Neuronal stem cell (in vitro differentiated cells): ENCODE results near the gene OSTC.

Source experiments
- DNase-seq: peaks from one replicate; pipeline ENCODE4 v3.0.0-alpha.2; 2013; ENCODE audit warnings: low spot score
- H2AFZ ChIP-seq: one replicate; pipeline ENCODE4 v1.6.1; 2013; ENCODE audit warnings: mild to moderate bottlenecking, low read length, inconsistent platforms
- H2AK5ac ChIP-seq: 2 replicates; pipeline ENCODE4 v1.6.1; 2013; ENCODE audit warnings: low read depth, mild to moderate bottlenecking, inconsistent platforms, low read length, moderate library complexity, mixed read lengths
- H2BK120ac ChIP-seq: 2 replicates; pipeline ENCODE4 v1.6.1; 2013; ENCODE audit warnings: low read depth, mild to moderate bottlenecking, inconsistent platforms, low read length, moderate library complexity, mixed read lengths
- H2BK12ac ChIP-seq: one replicate; pipeline ENCODE4 v1.6.1; 2013; ENCODE audit warnings: low read length, inconsistent platforms
- H2BK15ac ChIP-seq: 2 replicates; pipeline ENCODE4 v1.6.1; 2013; ENCODE audit warnings: mild to moderate bottlenecking, low read length, inconsistent platforms, mixed read lengths
- H2BK5ac ChIP-seq: one replicate; pipeline ENCODE4 v1.6.1; 2013; ENCODE audit warnings: inconsistent platforms, mild to moderate bottlenecking, low read length, moderate library complexity
- H3K14ac ChIP-seq: one replicate; pipeline ENCODE4 v1.6.1; 2013; ENCODE audit warnings: low read length, inconsistent platforms
- H3K18ac ChIP-seq: 2 replicates; pipeline ENCODE4 v1.6.1; 2013; ENCODE audit warnings: low read length, inconsistent platforms
- H3K23ac ChIP-seq: 2 replicates; pipeline ENCODE4 v1.6.1; 2013; ENCODE audit warnings: low read depth, mild to moderate bottlenecking, mixed read lengths, low read length, inconsistent platforms; ENCODE audit not compliant: poor library complexity
- H3K27ac ChIP-seq: replicated peaks from 3 replicates; pipeline ENCODE4 v1.5.1; 2013; ENCODE audit warnings: low read length, inconsistent platforms
- H3K27me3 ChIP-seq, 3 experiments: 2 replicates each; pipeline ENCODE4 v1.6.1; 2013; ENCODE audit warnings: low read length in 3 of 3, mild to moderate bottlenecking in 2 of 3, inconsistent platforms in 1 of 3, low read depth in 1 of 3, mixed read lengths in 1 of 3, moderate library complexity in 1 of 3; ENCODE audit not compliant: control insufficient read depth in 3 of 3, insufficient read depth in 3 of 3
- H3K36me3 ChIP-seq, 2 donors: replicated peaks in 1 of 2; 2 replicates each; pipeline ENCODE4 v1.6.1; 2013; ENCODE audit warnings: low read length in 2 of 2; ENCODE audit not compliant: control insufficient read depth in 2 of 2, insufficient read depth in 2 of 2
- H3K4ac ChIP-seq: 2 replicates; pipeline ENCODE4 v1.6.1; 2013; ENCODE audit warnings: inconsistent platforms, mild to moderate bottlenecking, low read length, moderate library complexity
- H3K4me1 ChIP-seq, 2 donors: 1 replicate in 1 of 2; 2 replicates in 1 of 2; pipeline ENCODE4 v1.6.1; 2013; ENCODE audit warnings: low read length in 2 of 2, low read depth in 1 of 2; ENCODE audit not compliant: control insufficient read depth in 2 of 2, insufficient read depth in 1 of 2
- H3K4me2 ChIP-seq: one replicate; pipeline ENCODE4 v1.6.1; 2013; ENCODE audit warnings: mild to moderate bottlenecking, low read length, inconsistent platforms; ENCODE audit not compliant: insufficient read depth, poor library complexity, severe bottlenecking
- H3K4me3 ChIP-seq, 2 donors: 2 replicates each; pipeline ENCODE4 v1.5.1; 2013; ENCODE audit warnings: low read length in 2 of 2, mild to moderate bottlenecking in 2 of 2, inconsistent platforms in 1 of 2, moderate library complexity in 1 of 2
- H3K79me1 ChIP-seq: one replicate; pipeline ENCODE4 v1.6.1; 2013; ENCODE audit warnings: low read depth, mild to moderate bottlenecking, inconsistent platforms, low read length, moderate library complexity
- H3K9ac ChIP-seq: one replicate; pipeline ENCODE4 v1.6.1; 2013; ENCODE audit warnings: mild to moderate bottlenecking, low read depth, low read length, inconsistent platforms; ENCODE audit not compliant: poor library complexity
- H3K9me3 ChIP-seq, 2 donors: replicated peaks in 1 of 2; 2 replicates each; pipeline versions ENCODE3 to v1.6.1; 2013; ENCODE audit warnings: low read length in 2 of 2, mild to moderate bottlenecking in 2 of 2, inconsistent platforms in 1 of 2, low read depth in 1 of 2, mixed read lengths in 1 of 2, moderate library complexity in 1 of 2; ENCODE audit not compliant: control insufficient read depth in 2 of 2, insufficient read depth in 1 of 2
- H4K8ac ChIP-seq: one replicate; pipeline ENCODE4 v1.6.1; 2013; ENCODE audit warnings: low read depth, mild to moderate bottlenecking, inconsistent platforms, low read length, moderate library complexity
- H4K91ac ChIP-seq: one replicate; pipeline ENCODE4 v1.6.1; 2013; ENCODE audit warnings: low read length, low read depth, mild to moderate bottlenecking, inconsistent platforms; ENCODE audit not compliant: poor library complexity
- WGBS, 2 donors: extraction: QIAGEN DNeasy Blood & Tissue Kit; methylation state at CpG; one replicate each; pipeline ENCODE4 v1.1.7; 2013; ENCODE audit warnings: missing lambda C conversion rate in 2 of 2, mixed read lengths in 1 of 2; ENCODE audit not compliant: insufficient read length in 2 of 2, insufficient replicate concordance in 1 of 2; ENCODE audit errors: extremely low coverage in 2 of 2; 5-methylcytosine and 5-hydroxymethylcytosine counted together

OSTC gene

DNA sequence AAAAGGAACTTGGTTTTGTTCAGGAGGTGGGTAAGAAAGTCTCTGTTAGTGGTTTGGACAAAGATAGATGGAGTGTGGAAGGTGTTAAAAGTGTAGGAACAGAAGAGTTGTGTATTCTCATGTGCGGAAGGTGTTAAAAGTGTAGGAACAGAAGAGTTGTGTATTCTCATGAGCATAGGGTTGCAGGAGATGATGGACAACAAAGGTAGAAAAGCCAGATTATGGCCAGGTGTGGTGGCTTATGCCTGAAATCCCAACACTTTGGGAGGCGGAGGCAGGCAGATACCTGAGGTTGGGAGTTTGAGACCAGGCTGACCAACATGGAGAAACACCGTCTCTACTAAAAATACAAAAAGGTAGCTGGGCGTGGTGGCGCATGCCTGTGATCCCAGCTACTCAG, 27.6 kb upstream of the OSTC start:
- no peak for DNase-seq
- Histone ChIP-seq H3K4ac (no peak overlapping the region), H4K8ac (no peak overlapping the region), H3K9me3 (no peaks in the 10 kb centered on the region), H3K79me1 (peaks cover 4% of the 10 kb centered on the region), H3K18ac (no peak overlapping the region), H4K91ac (no peak overlapping the region), H3K9ac (no peak overlapping the region), H3K27ac (no peak overlapping the region), H3K36me3 (peaks cover 37 to 67% of the 10 kb centered on the region in 2 donors), H3K27me3 (no peaks in the 10 kb centered on the region), H3K4me2 (no peak overlapping the region), H3K14ac (no peak overlapping the region), H3K4me1 (peaks cover 4% of the 10 kb centered on the region in 2 donors), H2BK12ac (no peak overlapping the region), H2BK5ac (no peak overlapping the region), H2AFZ (no peak overlapping the region), H3K23ac (no peak overlapping the region), H3K4me3 (no peak overlapping the region), H2AK5ac (no peak overlapping the region), H2BK15ac (no peak overlapping the region), H2BK120ac (no peak overlapping the region)
- WGBS, 2 donors: no CpG with 5 or more reads among the region's 5 CpGs

DNA sequence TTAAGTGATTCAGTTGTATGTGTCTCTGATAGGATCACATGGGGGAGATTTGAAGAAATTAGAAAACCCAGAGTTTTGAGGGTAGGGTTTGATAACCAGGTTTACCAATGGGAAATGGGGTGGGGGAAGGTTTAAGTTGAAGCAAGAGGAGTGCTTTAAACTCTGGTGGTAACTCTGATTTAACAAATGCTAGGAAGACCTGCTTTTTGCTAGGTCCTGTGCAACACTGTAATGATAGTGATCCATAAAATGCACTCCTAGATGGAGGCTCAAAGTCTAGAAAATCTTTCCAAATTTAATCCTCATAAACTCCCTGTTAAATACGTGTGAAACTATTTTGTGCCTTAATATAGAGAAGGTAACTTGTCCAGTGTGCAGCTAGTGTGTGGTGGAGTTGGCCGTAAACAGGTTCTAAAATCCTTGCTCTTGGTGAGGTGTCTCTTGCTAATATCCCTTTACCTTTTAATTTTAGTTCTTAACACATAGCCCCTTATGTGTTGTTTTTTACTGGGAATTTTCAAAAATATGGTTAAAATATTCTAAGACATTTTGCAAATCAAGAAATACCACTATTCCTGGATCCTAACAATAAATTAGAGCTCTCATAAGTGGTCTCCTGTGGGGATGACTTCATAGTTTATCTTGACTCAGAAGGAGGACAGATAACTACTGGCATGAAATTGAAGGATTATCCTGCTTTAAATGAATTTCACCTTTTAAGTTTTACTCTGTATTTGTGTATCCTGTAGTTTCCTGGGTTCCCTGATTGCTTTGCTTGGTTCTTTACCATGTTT, 25.9 kb upstream of the OSTC start:
- Histone ChIP-seq H2BK120ac (no peak overlapping the region), H3K36me3 (peaks cover 41 to 82% of the 10 kb centered on the region in 2 donors), H3K4me3 (no peak overlapping the region), H2BK5ac (no peak overlapping the region), H3K4me2 (no peak overlapping the region), H3K27ac (no peak overlapping the region), H3K14ac (no peak overlapping the region), H2BK12ac (no peak overlapping the region), H2BK15ac (no peak overlapping the region), H3K23ac (no peak overlapping the region), H3K27me3 (no peaks in the 10 kb centered on the region), H4K91ac (no peak overlapping the region), H3K79me1 (peaks cover 6% of the 10 kb centered on the region), H3K4me1 (peaks cover 4% of the 10 kb centered on the region in 2 donors), H2AK5ac (no peak overlapping the region), H4K8ac (no peak overlapping the region), H3K4ac (no peak overlapping the region), H3K9ac (no peak overlapping the region), H2AFZ (no peak overlapping the region), H3K9me3 (no peaks in the 10 kb centered on the region), H3K18ac (no peak overlapping the region)
- no CpG with 5 or more reads among the region's 2 CpGs for WGBS, 2 donors
- no peak for DNase-seq

DNA sequence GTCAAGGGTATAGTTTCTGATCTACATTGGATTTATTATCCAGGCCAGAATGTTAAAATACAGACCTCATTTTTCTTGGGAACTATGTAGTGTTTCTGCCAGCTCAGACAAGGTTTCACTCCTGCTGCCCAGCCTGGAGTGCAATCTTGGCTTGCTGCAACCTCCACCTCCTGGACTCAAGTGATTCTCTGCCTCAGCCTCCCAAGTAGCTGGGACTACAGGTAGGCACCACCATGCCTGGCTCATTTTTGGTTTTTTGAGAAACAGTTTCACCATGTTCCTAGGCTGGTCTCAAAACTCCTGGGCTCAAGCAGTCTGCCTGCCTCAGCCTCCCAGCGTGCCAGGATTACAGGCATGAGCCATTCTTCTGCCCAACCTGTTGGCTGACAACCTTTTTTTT, 24.3 kb upstream of the OSTC start:
- no peak overlapping the region for H2BK120ac ChIP-seq
- H2BK12ac ChIP-seq: no peak overlapping the region
- no peak overlapping the region for H3K27ac ChIP-seq
- no peak overlapping the region for H4K91ac ChIP-seq
- no peak overlapping the region for H3K4ac ChIP-seq
- peaks cover 6% of the 10 kb centered on the region for H3K79me1 ChIP-seq
- peaks cover 4% of the 10 kb centered on the region in 2 donors for H3K4me1 ChIP-seq
- H4K8ac ChIP-seq: no peak overlapping the region
- DNase-seq: no peak
- no peak overlapping the region for H3K4me3 ChIP-seq
- no peak overlapping the region for H3K4me2 ChIP-seq
- no peaks in the 10 kb centered on the region for H3K9me3 ChIP-seq
- H3K23ac ChIP-seq: no peak overlapping the region
- H2BK15ac ChIP-seq: no peak overlapping the region
- H2BK5ac ChIP-seq: no peak overlapping the region
- H2AFZ ChIP-seq: no peak overlapping the region
- no CpG with 5 or more reads among the region's 1 CpG for WGBS, 2 donors
- no peak overlapping the region for H3K18ac ChIP-seq
- no peak overlapping the region for H2AK5ac ChIP-seq
- no peaks in the 10 kb centered on the region for H3K27me3 ChIP-seq
- H3K14ac ChIP-seq: no peak overlapping the region
- no peak overlapping the region for H3K9ac ChIP-seq
- peaks cover 47 to 97% of the 10 kb centered on the region in 2 donors for H3K36me3 ChIP-seq

DNA sequence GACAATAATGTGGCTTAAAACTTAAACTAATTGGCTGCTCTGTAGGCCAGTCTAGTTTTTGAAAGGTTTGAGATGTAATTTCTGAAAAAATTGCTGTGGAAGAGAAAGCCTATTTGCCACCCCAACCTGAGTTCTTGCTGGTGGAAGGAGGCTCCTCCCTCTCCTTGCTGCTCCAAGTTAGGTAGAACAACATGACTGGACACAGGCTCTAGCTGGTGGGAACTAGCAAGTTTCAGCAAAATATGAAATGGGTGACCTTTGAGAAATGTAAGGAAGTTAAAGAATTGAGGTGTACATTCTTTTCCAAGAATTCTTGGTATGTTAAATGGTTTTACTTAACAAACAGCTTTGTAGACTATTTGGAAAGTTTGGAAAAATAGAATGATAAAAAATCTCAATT, 22.0 kb upstream of the OSTC start:
- Histone ChIP-seq H3K36me3 (peaks cover 46 to 98% of the 10 kb centered on the region in 2 donors), H3K9me3 (no peaks in the 10 kb centered on the region), H3K18ac (no peak overlapping the region), H4K91ac (no peak overlapping the region), H2AK5ac (no peak overlapping the region), H3K14ac (no peak overlapping the region), H3K79me1 (peaks cover 1% of the 10 kb centered on the region), H2AFZ (no peak overlapping the region), H2BK120ac (no peak overlapping the region), H3K4ac (no peak overlapping the region), H2BK12ac (no peak overlapping the region), H3K27me3 (no peaks in the 10 kb centered on the region), H3K23ac (no peak overlapping the region), H3K4me1 (no peaks in the 10 kb centered on the region), H4K8ac (no peak overlapping the region), H3K4me2 (no peak overlapping the region), H3K9ac (no peak overlapping the region), H3K27ac (no peak overlapping the region), H3K4me3 (no peak overlapping the region), H2BK5ac (no peak overlapping the region), H2BK15ac (no peak overlapping the region)
- no peak for DNase-seq
